HG03175 (cell line): ENCODE data around the gene PRM3.

Experiments
- ATAC-seq: cut with Tn5 transposase; IDR thresholded peaks from one replicate; pipeline ENCODE4 v1.9.1; 2021; ENCODE audit warnings: mild to moderate bottlenecking, moderate library complexity; ENCODE audit not compliant: unreplicated experiment

Gene PRM3

GRCh38 chr16:11272921-11273720 lies at the start of gene PRM3:
TSS of gene PRM3 (minus strand) at chr16:11273629. CDS start at chr16:11273595, 34 bp downstream.
- no peak for ATAC-seq

GRCh38 chr16:11322823-11323222 lies 49.4 kb upstream of the PRM3 start:
- ATAC-seq, result no peak

GRCh38 chr16:11321662-11322061 lies 48.2 kb upstream of the PRM3 start:
- no peak for ATAC-seq

GRCh38 chr16:11320170-11320569 lies 46.7 kb upstream of the PRM3 start:
- no peak for ATAC-seq

GRCh38 chr16:11319529-11320146 lies 46.2 kb upstream of the PRM3 start:
- no peak for ATAC-seq

- ATAC-seq, result no peak
Observed at GRCh38 chr16:11318817-11319216, 45.4 kb upstream of the PRM3 start.

GRCh38 chr16:11316331-11317015 lies 43.0 kb upstream of the PRM3 start:
- ATAC-seq, result no peak

- no peak for ATAC-seq
Observed at GRCh38 chr16:11315510-11315909, 42.1 kb upstream of the PRM3 start.

GRCh38 chr16:11314309-11314894 lies 41.0 kb upstream of the PRM3 start:
- no peak for ATAC-seq

- no peak for ATAC-seq
Observed at GRCh38 chr16:11313493-11314308, 40.3 kb upstream of the PRM3 start.

- ATAC-seq, result no peak
Observed at GRCh38 chr16:11312718-11313492, 39.5 kb upstream of the PRM3 start.

- ATAC-seq, result peak; percentile 38
Observed at GRCh38 chr16:11310997-11311561, 37.6 kb upstream of the PRM3 start.

- ATAC-seq, result no peak
Observed at GRCh38 chr16:11310634-11310977, 37.2 kb upstream of the PRM3 start.

GRCh38 chr16:11309895-11310633 lies 36.6 kb upstream of the PRM3 start:
- peak; percentile 66 for ATAC-seq

GRCh38 chr16:11308493-11309283 lies 35.3 kb upstream of the PRM3 start:
- ATAC-seq, result no peak

GRCh38 chr16:11307639-11308492 lies 34.4 kb upstream of the PRM3 start:
- no peak for ATAC-seq

- no peak for ATAC-seq
Observed at GRCh38 chr16:11306997-11307638, 33.7 kb upstream of the PRM3 start.
